Vagina (tissue), 2 donors: ENCODE results near the gene MAT2A. TPM values are rescaled to one million over a fixed set of nuclear protein-coding genes. Genes with fewer than 3 reads are reported as not detected.
"Not testable (repeated sequence)": the region's sequence is repeated elsewhere in the genome, so short reads cannot be mapped to it uniquely, and the experiment has no call there.

Experiments
- DNase-seq, 2 donors: peaks; one replicate each; pipeline ENCODE4 v3.0.0-alpha.2; 2017; ENCODE audit errors: extremely low spot score in 2 of 2
- H3K27ac ChIP-seq: fragments of 200-600 bp; sonication (generic); one replicate; pipeline ENCODE4 v1.5.1; 2019
- H3K27me3 ChIP-seq: fragments of 200-600 bp; sonication (generic); one replicate; pipeline ENCODE4 v1.5.1; 2019
- H3K36me3 ChIP-seq, 2 donors: fragments of 200-600 bp; sonication (generic); one replicate each; pipeline ENCODE4 v1.5.1; 2017 to 2019
- H3K4me1 ChIP-seq: fragments of 200-600 bp; sonication (generic); one replicate; pipeline ENCODE4 v1.5.1; 2019
- H3K4me3 ChIP-seq, 2 donors: fragments of 200-600 bp; sonication (generic); 1 replicate in 1 of 2; 2 replicates in 1 of 2; pipeline ENCODE4 v1.5.1; 2016 to 2019
- H3K9me3 ChIP-seq: fragments of 200-600 bp; sonication (generic); one replicate; pipeline ENCODE4 v1.5.1; 2019
- POLR2A ChIP-seq, 2 donors: fragments of 450-650 bp; IDR thresholded peaks; one replicate each; pipeline ENCODE4 v1.6.1; 2017; ENCODE audit warnings: antibody characterized with exemption in 2 of 2, mild to moderate bottlenecking in 2 of 2, moderate library complexity in 2 of 2
- POLR2AphosphoS5 ChIP-seq, 2 donors: sonication (generic); formaldehyde crosslinking; IDR thresholded peaks; one replicate each; pipeline ENCODE4 v1.9.0; 2017; ENCODE audit warnings: antibody characterized with exemption in 2 of 2, mild to moderate bottlenecking in 2 of 2, low read depth in 1 of 2; ENCODE audit not compliant: insufficient read depth in 1 of 2
- intact Hi-C: fragments of 100-400 bp; cut with DNase I; formaldehyde crosslinking; loops from one replicate; pipeline ENCODE4 v1.15.1; 2023
- small RNA-seq: library from RNA; depleted of rRNA; stranded (forward); fragments of <200 nt; gene quantifications from one replicate; pipeline ENCODE3, GENCODE V24; 2016
- total RNA-seq: library from RNA; depleted of rRNA; stranded (reverse); fragments of >200 nt; gene quantifications from one replicate; pipeline ENCODE4 v1.2.3, GENCODE V29; 2016
- TF ChIP-seq, protein P1 (sequence below), 3 experiments: fragments of 450-650 bp in 2 of 3; fragments of 200-600 bp in 1 of 3; sonication (generic) in 1 of 3; IDR thresholded peaks; one replicate each; pipeline ENCODE4 v1.5.1; 2017 to 2019; ENCODE audit warnings: antibody characterized with exemption in 3 of 3, mild to moderate bottlenecking in 2 of 3, moderate library complexity in 2 of 3

Gene MAT2A
- total RNA-seq, 1 donor from 2014 or later: 177 TPM

DNA sequence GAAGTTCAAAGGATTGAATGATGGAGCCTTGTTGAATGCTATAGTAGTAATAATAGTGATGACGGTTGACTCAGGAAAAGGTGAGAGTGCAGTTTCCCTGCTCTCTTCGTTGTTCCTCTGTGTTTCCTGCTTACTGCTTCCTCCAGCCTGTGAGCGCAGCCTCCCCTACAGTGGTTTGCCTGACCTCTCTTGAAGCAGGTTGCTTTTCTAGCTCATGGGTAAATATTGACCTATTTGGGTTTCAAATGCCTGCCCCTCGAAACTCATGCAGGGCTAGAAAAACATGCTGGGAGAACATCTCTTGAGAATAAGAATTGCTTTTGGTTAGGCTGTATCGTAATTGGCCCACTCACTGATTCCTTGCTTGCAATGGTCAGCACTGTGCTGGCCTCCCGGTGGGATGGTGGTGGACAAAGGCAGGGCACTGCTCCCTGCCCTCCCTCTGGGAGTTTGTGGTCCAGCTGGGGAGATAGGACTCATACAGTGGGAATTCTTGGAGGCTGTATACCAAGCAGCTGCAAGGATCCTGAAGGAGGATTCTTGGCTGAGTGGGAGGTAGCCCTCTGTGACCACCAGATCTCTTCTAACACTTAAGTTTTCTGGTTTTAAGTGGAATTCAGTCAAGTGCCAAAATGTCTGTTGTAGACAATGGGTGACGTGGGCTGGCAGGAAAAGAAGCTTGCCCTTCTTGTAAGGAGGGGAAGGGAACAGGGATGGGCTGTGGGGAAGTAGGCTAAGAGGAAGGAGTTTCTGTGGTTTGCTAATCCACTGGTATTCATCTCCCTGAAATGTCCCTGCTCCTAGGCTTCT lies 51.2 kb downstream of the MAT2A start:
- Histone ChIP-seq H3K4me1 (peaks cover 75% of the 10 kb centered on the region), H3K9me3 (no peaks in the 10 kb centered on the region), H3K27ac (peak overlapping the region; percentile 39), H3K4me3 (no peak overlapping the region), H3K36me3 (no peaks in the 10 kb centered on the region), H3K27me3 (no peaks in the 10 kb centered on the region)
- intact Hi-C loops: no loop called here
- DNase-seq: no peak
- TF ChIP-seq POLR2AphosphoS5 (IDR thresholded peaks at IDR 0.05; ENCODE audit: insufficient read depth in 1 of 2, low read depth in 1 of 2): peak in 1 of 2 donors; percentile 8
- TF ChIP-seq, protein P1, sequence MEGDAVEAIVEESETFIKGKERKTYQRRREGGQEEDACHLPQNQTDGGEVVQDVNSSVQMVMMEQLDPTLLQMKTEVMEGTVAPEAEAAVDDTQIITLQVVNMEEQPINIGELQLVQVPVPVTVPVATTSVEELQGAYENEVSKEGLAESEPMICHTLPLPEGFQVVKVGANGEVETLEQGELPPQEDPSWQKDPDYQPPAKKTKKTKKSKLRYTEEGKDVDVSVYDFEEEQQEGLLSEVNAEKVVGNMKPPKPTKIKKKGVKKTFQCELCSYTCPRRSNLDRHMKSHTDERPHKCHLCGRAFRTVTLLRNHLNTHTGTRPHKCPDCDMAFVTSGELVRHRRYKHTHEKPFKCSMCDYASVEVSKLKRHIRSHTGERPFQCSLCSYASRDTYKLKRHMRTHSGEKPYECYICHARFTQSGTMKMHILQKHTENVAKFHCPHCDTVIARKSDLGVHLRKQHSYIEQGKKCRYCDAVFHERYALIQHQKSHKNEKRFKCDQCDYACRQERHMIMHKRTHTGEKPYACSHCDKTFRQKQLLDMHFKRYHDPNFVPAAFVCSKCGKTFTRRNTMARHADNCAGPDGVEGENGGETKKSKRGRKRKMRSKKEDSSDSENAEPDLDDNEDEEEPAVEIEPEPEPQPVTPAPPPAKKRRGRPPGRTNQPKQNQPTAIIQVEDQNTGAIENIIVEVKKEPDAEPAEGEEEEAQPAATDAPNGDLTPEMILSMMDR (IDR thresholded peaks at IDR 0.05): no peak

DNA sequence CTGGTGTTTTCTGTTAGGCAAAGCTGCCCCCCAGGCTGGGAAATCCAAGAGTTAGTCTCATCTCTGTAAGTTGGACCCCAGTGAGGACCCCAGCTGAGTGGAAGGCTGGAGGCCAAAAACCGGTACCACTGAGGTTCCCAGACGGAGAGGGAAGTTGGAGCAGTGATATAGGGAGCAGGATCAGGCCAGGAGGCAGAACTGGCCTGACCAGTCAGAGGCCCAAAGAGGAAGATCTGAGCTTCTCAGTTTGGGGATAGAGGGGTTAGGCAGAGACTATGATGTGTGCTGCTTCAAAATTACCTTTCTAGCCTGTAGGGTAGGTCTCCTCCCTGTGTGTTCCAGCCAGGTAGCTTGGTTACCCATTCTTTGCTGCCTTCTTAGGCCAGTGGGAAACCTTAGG lies 52.0 kb downstream of the MAT2A start:
- Histone ChIP-seq H3K9me3 (no peaks in the 10 kb centered on the region), H3K4me1 (peaks cover 68% of the 10 kb centered on the region), H3K36me3 (no peaks in the 10 kb centered on the region), H3K27ac (peak overlapping the region; percentile 39), H3K4me3 (no peak overlapping the region), H3K27me3 (no peaks in the 10 kb centered on the region)
- DNase-seq: no peak
- TF ChIP-seq, protein P1 (IDR thresholded peaks at IDR 0.05): no peak
- TF ChIP-seq POLR2A (IDR thresholded peaks at IDR 0.05) (no peak), POLR2AphosphoS5 (IDR thresholded peaks at IDR 0.05; ENCODE audit: insufficient read depth in 1 of 2, low read depth in 1 of 2) (no peak)
- intact Hi-C loops: no loop called here

DNA sequence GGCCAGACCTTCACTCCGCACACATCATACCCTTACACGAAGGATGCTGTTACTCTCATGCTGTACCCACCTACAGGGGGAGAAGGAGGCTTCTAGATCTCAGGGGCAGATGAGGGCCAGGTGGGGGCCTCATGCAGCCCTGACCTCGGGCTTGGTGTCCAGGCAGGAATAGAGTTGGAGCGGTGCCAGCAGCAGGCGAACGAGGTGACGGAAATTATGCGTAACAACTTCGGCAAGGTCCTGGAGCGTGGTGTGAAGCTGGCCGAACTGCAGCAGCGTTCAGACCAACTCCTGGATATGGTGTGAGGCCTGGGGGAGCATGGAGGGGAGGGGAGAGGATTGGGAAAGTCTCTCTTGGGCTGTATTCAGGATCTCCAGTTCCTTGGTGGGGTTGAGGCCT lies 52.6 kb downstream of the MAT2A start:
- TF ChIP-seq POLR2A (IDR thresholded peaks at IDR 0.05): no peak
- TF ChIP-seq POLR2AphosphoS5 (IDR thresholded peaks at IDR 0.05; ENCODE audit: insufficient read depth in 1 of 2, low read depth in 1 of 2): no peak
- TF ChIP-seq, protein P1 (IDR thresholded peaks at IDR 0.05): no peak
- no peaks in the 10 kb centered on the region for H3K36me3 ChIP-seq
- H3K27ac ChIP-seq: peak overlapping the region; percentile 39
- H3K4me3 ChIP-seq: no peak overlapping the region
- no peak for DNase-seq
- H3K4me1 ChIP-seq: peaks cover 68% of the 10 kb centered on the region
- no peaks in the 10 kb centered on the region for H3K9me3 ChIP-seq
- intact Hi-C loops: no loop called here
- H3K27me3 ChIP-seq: no peaks in the 10 kb centered on the region

DNA sequence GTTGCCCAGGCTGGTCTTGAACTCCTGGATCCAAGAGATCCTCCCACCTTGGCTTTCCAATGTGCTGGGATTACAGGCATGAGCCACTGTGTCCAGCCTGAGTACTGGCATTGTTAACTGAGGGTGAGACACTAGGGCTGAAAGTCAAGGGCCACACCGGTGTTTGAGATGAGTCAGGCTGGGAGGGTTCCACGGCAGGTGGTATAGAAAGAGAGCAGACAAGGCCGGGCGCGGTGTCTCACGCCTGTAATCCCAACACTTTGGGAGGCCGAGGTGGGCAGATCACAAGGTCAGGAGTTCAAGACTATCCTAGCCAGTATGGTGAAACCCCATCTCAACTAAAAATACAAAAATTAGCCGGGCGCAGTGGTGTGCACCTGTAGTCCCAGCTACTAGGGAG lies 53.3 kb downstream of the MAT2A start:
- DNase-seq, H3K36me3 ChIP-seq, H3K9me3 ChIP-seq, intact Hi-C loops, H3K4me3 ChIP-seq, H3K27ac ChIP-seq, H3K27me3 ChIP-seq: not testable (repeated sequence)
- H3K4me1 ChIP-seq: peaks cover 68% of the 10 kb centered on the region

DNA sequence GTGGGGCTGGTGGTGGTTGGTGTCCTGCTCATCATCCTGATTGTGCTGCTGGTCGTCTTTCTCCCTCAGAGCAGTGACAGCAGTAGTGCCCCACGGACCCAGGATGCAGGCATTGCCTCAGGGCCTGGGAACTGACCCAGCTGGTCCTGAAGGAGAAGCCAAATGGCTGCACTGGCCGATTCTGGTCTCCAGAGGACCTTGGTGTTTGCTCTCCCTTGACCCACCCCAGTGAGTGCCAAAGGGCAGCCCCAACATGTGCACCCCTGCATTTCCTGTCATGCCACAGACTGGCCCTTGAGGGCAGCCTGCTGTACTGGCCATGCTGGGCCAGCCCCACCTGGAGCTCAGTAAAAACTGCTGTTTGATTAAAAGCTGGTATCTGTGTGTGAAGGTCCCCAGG lies 54.1 kb downstream of the MAT2A start:
- Histone ChIP-seq H3K27me3 (no peaks in the 10 kb centered on the region), H3K27ac (no peak overlapping the region), H3K36me3 (peaks cover 0 to 9% of the 10 kb centered on the region in 2 donors), H3K4me3 (no peak overlapping the region), H3K4me1 (peaks cover 63% of the 10 kb centered on the region), H3K9me3 (no peaks in the 10 kb centered on the region)
- TF ChIP-seq POLR2A (IDR thresholded peaks at IDR 0.05) (no peak), POLR2AphosphoS5 (IDR thresholded peaks at IDR 0.05; ENCODE audit: insufficient read depth in 1 of 2, low read depth in 1 of 2) (no peak)
- TF ChIP-seq, protein P1 (IDR thresholded peaks at IDR 0.05): no peak
- no peak for DNase-seq
- intact Hi-C loops: no loop called here

Small RNA genes within 50 kb of the gene (small RNA-seq; reads per million reads assigned to genes)
- not detected for gene RN7SL126P

Other genes with a start within 250 kb of the MAT2A start
- 96.0 TPM for gene TGOLN2, start 211.2 kb upstream of the MAT2A start, total RNA-seq
- 62.1 TPM for gene RETSAT, start 184.6 kb upstream of the MAT2A start, total RNA-seq
- gene ELMOD3, start 184.4 kb upstream of the MAT2A start, total RNA-seq: 44.7 TPM
- gene CAPG, start 128.8 kb upstream of the MAT2A start, total RNA-seq: 165 TPM
- not detected for gene SH2D6, start 120.5 kb upstream of the MAT2A start, total RNA-seq
- gene GGCX, start 22.3 kb downstream of the MAT2A start, total RNA-seq: 18.2 TPM
- 46.2 TPM for gene VAMP8, start 38.4 kb downstream of the MAT2A start, total RNA-seq
- gene VAMP5, start 45.3 kb downstream of the MAT2A start, total RNA-seq: 42.5 TPM
- gene RNF181, start 56.6 kb downstream of the MAT2A start, total RNA-seq: 107 TPM
- 22.6 TPM for gene TMEM150A, start 63.5 kb downstream of the MAT2A start, total RNA-seq
- 12.0 TPM for gene C2orf68, start 72.9 kb downstream of the MAT2A start, total RNA-seq
- 94.8 TPM for gene USP39, start 77.0 kb downstream of the MAT2A start, total RNA-seq
- not detected for gene SFTPB, start 129.0 kb downstream of the MAT2A start, total RNA-seq
- 3.2 TPM for gene GNLY, start 155.2 kb downstream of the MAT2A start, total RNA-seq
- gene ATOH8, start 214.8 kb downstream of the MAT2A start, total RNA-seq: 66.5 TPM